ENCODE results near the gene EPHA4. TPM values are rescaled to one million over a fixed set of nuclear protein-coding genes. Genes with fewer than 3 reads are reported as not detected.

Gene EPHA4
- total and polyA plus RNA-seq, 4 donors = 0.43 to 2.3 (median 1.1) TPM

GRCh38 chr2:221405521-221405920 lies 166.6 kb downstream of the EPHA4 start:
- TF ChIP-seq, protein P1, sequence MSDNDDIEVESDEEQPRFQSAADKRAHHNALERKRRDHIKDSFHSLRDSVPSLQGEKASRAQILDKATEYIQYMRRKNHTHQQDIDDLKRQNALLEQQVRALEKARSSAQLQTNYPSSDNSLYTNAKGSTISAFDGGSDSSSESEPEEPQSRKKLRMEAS (IDR thresholded peaks at IDR 0.05) = no peak
- TF ChIP-seq FOXA2 (IDR thresholded peaks at IDR 0.05) (no peak), JUND (IDR thresholded peaks at IDR 0.05) (no peak), NR2F2 (IDR thresholded peaks at IDR 0.05) (no peak), RAD21 (IDR thresholded peaks at IDR 0.05) (no peak), REST (IDR thresholded peaks at IDR 0.05) (no peak), YY1 (IDR thresholded peaks at IDR 0.05) (no peak), HNF4A (conservative IDR thresholded peaks at IDR 0.05) (no peak)
- Histone ChIP-seq H3K9me3 (ENCODE audit: control insufficient read depth in 4 of 4, low read length in 3 of 4) (no peaks in the 10 kb centered on the region), H3K27me3 (ENCODE audit: control insufficient read depth in 4 of 4, insufficient read depth in 4 of 4, low read length in 3 of 4) (no peaks in the 10 kb centered on the region), H3K9ac (ENCODE audit: low read depth in 1 of 2, low read length in 2 of 2) (no peak overlapping the region), H3K4me3 (ENCODE audit: low read depth in 1 of 3, low read length in 3 of 3) (no peak overlapping the region), H3K27ac (ENCODE audit: low read depth in 1 of 2, low read length in 2 of 2) (no peak overlapping the region), H3K36me3 (ENCODE audit: control insufficient read depth in 4 of 4, insufficient read depth in 3 of 4, low read depth in 1 of 4, low read length in 3 of 4) (no peaks in the 10 kb centered on the region), H3K4me1 (ENCODE audit: control insufficient read depth in 4 of 4, insufficient read depth in 4 of 4, low read length in 3 of 4) (no peaks in the 10 kb centered on the region)
- no peak for DNase-seq (ENCODE audit: low spot score)

DNA sequence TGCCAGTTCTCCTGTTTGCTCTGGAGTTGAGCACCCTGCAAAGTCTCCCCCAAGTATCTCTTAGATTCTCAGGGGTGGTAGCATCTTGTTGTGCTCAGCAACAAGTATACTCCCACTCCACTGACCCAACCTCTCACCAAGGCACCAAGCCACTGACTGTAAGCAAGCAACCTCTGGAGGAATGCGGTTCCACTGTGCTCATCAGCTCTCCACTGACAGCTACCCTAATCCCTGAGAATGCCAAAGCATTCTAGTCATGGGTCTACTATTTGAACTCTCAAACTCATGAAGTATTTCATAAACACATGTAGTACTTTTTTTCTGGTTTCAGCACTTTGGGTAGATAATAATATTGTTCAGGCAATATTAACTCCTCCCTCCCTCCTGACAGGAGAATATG lies 170.0 kb downstream of the EPHA4 start:
- DNase-seq (ENCODE audit: low spot score) = no peak
- H3K9ac ChIP-seq (ENCODE audit: low read depth in 1 of 2, low read length in 2 of 2) = no peak overlapping the region
- no peaks in the 10 kb centered on the region for H3K36me3 ChIP-seq (ENCODE audit: control insufficient read depth in 4 of 4, insufficient read depth in 3 of 4, low read depth in 1 of 4, low read length in 3 of 4)
- no peak overlapping the region for H3K27ac ChIP-seq (ENCODE audit: low read depth in 1 of 2, low read length in 2 of 2)
- no peak for TF ChIP-seq JUND (IDR thresholded peaks at IDR 0.05)
- no peak for TF ChIP-seq TAF1 (conservative IDR thresholded peaks at IDR 0.05)
- TF ChIP-seq FOXA2 (IDR thresholded peaks at IDR 0.05) = no peak
- TF ChIP-seq HNF4A (conservative IDR thresholded peaks at IDR 0.05) = no peak
- no peaks in the 10 kb centered on the region for H3K27me3 ChIP-seq (ENCODE audit: control insufficient read depth in 4 of 4, insufficient read depth in 4 of 4, low read length in 3 of 4)
- H3K9me3 ChIP-seq (ENCODE audit: control insufficient read depth in 4 of 4, low read length in 3 of 4) = no peaks in the 10 kb centered on the region
- no peaks in the 10 kb centered on the region for H3K4me1 ChIP-seq (ENCODE audit: control insufficient read depth in 4 of 4, insufficient read depth in 4 of 4, low read length in 3 of 4)
- H3K4me3 ChIP-seq (ENCODE audit: low read depth in 1 of 3, low read length in 3 of 3) = no peak overlapping the region
- WGBS = 73% methylated on average over 1 of the region's 1 CpG

GRCh38 chr2:221400411-221400810 lies 171.7 kb downstream of the EPHA4 start:
- no peak for DNase-seq (ENCODE audit: low spot score)
- WGBS = 82% methylated on average over 4 of the region's 4 CpGs
- H3K27ac ChIP-seq (ENCODE audit: low read depth in 1 of 2, low read length in 2 of 2) = no peak overlapping the region
- no peaks in the 10 kb centered on the region for H3K36me3 ChIP-seq (ENCODE audit: control insufficient read depth in 4 of 4, insufficient read depth in 3 of 4, low read depth in 1 of 4, low read length in 3 of 4)
- H3K9ac ChIP-seq (ENCODE audit: low read depth in 1 of 2, low read length in 2 of 2) = no peak overlapping the region
- no peaks in the 10 kb centered on the region for H3K4me1 ChIP-seq (ENCODE audit: control insufficient read depth in 4 of 4, insufficient read depth in 4 of 4, low read length in 3 of 4)
- H3K27me3 ChIP-seq (ENCODE audit: control insufficient read depth in 4 of 4, insufficient read depth in 4 of 4, low read length in 3 of 4) = no peaks in the 10 kb centered on the region
- no peaks in the 10 kb centered on the region for H3K9me3 ChIP-seq (ENCODE audit: control insufficient read depth in 4 of 4, low read length in 3 of 4)
- no peak overlapping the region for H3K4me3 ChIP-seq (ENCODE audit: low read depth in 1 of 3, low read length in 3 of 3)
- TF ChIP-seq RAD21 (IDR thresholded peaks at IDR 0.05) (no peak), YY1 (IDR thresholded peaks at IDR 0.05) (no peak), RXRA (IDR thresholded peaks at IDR 0.05) (no peak), ATF3 (IDR thresholded peaks at IDR 0.05) (no peak), ZBTB33 (IDR thresholded peaks at IDR 0.05) (no peak), FOXA2 (IDR thresholded peaks at IDR 0.05) (no peak), EGR1 (IDR thresholded peaks at IDR 0.05; ENCODE audit: low read depth in 2 of 2) (no peak), TAF1 (conservative IDR thresholded peaks at IDR 0.05) (no peak), HNF4A (conservative IDR thresholded peaks at IDR 0.05) (no peak), GABPA (IDR thresholded peaks at IDR 0.05 in 1 of 2, conservative IDR thresholded peaks at IDR 0.05 in 1 of 2) (no peak), HNF4G (IDR thresholded peaks at IDR 0.05) (no peak), SP1 (IDR thresholded peaks at IDR 0.05) (no peak), FOXA1 (IDR thresholded peaks at IDR 0.05) (no peak), NR2F2 (IDR thresholded peaks at IDR 0.05) (no peak), CTCF (IDR thresholded peaks at IDR 0.05; ENCODE audit: low read depth, low read length, missing input control) (no peak), JUND (IDR thresholded peaks at IDR 0.05) (no peak)
- TF ChIP-seq, protein P1 (IDR thresholded peaks at IDR 0.05) = no peak

Measured in liver (tissue), 9 donors.